Activated CD8-positive, alpha-beta memory T cell treated with anti-CD3 and anti-CD28 coated beads, Interleukin-2, amount 50 U/mL, for 48 hours (primary cell): ENCODE data around the gene NDUFA13.

Experiments
- DNase-seq: peaks from one replicate; pipeline ENCODE4 v3.0.0-alpha.2; 2020

The NDUFA13 gene

DNA sequence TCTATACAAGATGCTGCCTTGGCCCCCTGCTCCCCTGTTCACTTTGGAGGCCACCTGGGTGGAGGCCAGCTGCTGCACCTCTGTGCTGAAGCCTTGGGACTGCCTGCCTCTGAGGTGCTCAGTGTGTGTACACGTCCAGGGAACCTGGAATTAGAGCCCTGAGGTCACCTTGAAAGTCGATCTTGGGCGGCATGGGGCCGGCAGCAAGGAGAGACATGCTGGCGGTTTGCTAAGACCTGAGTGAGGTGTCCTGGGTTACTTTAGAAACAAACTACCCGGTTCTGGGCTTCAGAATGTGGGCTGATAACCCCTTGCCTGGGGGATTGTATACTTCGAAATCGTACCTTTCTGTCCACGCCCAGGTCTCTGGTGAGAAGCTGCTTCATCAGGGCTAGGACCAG, 26.2 kb upstream of the NDUFA13 start:
- DNase-seq = no peak

DNA sequence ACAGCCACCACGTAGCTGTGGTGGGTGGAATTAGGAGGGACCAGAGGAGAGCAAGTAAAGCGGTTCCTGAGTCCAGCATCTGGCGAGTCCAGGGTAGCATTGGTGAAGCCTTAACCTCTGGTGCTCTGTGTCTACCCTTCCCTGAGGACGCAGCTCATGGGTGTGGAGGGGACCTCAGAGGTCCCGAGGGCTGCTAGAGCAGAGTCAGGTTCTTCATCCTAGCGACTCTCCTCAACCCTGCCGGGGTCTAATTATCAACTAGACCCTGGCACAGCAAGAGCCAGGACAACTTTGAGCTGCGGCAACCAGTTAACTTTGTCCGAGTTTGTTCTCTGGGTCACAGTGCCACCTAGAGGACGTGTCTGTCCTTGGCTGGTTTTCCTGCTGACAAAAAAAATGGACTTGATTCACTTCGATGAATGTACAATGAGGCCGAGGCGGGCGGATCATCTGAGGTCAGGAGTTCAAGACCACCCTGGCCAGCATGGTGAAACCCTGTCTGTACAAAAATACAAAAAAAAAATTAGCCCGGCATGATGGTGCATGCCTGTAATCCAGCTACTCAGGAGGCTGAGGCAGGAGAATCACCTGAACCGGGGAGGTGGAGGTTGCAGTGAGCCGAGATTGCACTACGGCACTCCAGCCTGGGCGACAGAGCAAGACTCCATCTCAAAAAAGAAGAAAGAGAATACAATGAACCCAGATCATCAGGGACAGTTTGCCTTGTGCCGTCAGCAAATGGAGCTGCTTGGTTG, 25.6 kb upstream of the NDUFA13 start:
- peak; percentile 84 for DNase-seq

DNA sequence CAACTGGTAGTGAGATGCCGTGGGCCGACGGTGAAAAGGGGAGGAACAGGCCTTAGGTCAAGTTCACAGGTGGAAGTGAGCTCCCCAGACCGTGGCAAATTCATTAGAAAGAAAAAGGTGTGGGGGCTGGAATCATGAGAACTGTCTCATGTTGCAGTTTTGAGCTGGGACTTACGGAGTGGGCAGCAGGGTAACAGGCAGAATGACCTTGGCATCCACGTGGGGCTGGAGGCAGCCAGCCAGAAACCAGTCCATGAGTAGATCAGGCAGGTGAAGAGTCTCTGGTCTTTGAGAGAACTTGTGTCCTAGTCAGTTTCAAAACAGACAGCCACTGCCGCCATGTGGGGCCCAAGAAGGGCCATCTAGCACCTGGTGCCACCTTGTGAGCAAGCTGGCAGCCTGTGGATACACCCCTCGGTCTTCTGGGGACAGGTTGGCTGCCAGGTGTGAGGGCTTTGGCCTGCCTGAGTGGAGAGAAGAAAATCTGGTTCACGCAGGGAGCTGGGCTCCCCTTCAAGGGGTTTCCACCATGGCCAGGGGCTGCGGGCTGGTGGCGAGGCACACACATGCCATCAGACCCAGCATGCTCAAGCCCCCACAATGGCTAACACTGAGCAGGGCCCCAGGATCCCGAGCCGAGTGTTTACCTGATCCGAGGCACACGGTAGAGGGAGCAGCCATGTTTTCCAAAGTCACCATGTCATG, 24.6 kb upstream of the NDUFA13 start:
- no peak for DNase-seq

DNA sequence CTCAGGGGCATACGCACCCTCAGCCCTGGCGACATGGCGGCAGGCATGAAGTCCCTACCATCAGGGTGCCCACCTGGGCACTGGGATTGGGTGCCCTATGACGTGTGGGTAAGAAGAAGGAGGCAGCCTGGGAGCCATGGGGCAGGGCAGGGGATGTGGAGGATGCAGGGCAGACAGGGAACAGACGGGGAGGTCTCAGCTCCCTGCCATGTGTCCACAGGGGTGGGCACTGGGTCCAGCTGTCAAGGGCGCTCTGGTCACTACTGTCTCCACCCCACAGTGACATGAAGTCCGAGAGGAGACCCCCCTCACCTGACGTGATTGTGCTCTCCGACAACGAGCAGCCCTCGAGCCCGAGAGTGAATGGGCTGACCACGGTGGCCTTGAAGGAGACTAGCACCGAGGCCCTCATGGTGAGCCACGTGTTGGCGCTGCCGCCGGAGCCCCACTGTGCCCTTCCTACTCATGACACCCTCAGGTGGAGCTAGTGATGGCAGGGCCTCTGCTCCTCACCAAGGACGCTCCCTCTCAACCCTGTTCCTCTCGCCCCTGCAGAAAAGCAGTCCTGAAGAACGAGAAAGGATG, 23.9 kb upstream of the NDUFA13 start:
- no peak for DNase-seq

DNA sequence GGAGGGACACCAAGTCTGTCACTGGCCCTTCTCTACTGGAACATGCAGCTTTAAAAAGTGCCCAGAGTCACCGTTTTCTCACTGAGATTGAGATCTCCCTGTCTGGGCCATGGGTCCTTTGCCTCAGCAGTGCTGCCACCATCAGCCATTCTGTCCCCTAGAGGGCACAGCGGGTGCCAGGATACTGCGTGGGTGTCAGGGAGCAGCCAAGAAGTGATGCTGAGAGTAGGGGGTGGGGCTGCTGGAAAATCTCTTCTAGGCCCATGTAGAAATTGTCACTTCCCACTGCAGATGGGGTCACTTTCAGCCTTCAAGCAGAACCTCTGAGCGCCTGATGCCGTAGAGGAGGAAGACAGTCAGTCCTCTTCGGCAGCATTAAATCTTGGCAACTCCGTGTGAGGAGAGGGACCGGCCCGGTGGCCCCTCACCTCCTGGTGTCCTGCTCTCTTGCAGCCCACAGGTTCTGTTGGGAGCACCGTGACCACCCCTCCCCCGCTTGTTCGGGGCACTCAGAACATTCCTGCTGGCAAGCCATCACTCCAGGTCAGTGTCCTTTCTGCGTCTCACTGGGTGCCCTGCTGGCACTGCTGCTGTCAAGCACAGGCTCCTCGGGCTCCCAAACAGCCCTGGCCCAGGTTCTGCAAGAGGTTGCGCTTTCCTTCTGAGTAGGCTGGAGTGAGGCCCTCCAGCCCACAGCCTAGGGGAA, 22.0 kb upstream of the NDUFA13 start:
- no peak for DNase-seq

DNA sequence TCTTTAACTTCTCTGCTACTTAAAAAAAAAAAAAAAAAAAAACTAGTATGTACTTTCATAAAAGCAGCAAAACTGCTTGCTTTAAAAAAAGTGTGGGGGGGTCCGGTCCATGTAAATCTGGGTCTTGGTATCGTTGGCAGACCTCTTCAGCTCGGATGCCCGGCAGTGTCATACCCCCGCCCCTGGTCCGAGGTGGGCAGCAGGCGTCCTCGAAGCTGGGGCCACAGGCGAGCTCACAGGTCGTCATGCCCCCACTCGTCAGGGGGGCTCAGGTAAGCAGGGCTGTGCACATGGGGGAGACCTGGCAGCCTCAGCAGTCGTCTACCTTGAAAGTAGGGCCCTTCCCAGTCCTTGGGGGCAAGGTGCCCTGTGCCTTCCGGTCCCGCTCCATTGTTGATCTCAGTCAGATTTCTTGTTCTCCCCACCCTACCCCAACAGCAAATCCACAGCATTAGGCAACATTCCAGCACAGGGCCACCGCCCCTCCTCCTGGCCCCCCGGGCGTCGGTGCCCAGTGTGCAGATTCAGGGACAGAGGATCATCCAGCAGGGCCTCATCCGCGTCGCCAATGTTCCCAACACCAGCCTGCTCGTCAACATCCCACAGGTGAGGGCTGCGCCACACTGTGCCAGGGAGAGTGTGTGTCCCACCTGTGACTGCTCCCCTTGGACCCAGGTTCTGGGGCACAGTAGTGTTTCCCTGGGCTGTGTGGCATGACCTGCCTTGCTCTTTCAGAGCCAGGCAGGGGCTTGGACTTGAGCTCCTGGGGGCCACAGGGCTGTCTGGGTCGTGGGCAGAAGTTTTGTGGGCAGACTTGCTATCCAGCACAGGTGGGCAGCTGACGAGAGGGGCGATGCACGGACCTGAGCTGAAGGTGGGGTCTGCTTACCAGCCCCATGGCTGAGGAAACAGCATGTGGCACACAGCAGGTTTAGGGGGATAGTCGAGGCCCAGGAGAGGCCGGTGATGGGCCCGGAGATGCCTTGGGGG, 20.1 kb upstream of the NDUFA13 start:
- DNase-seq = no peak

DNA sequence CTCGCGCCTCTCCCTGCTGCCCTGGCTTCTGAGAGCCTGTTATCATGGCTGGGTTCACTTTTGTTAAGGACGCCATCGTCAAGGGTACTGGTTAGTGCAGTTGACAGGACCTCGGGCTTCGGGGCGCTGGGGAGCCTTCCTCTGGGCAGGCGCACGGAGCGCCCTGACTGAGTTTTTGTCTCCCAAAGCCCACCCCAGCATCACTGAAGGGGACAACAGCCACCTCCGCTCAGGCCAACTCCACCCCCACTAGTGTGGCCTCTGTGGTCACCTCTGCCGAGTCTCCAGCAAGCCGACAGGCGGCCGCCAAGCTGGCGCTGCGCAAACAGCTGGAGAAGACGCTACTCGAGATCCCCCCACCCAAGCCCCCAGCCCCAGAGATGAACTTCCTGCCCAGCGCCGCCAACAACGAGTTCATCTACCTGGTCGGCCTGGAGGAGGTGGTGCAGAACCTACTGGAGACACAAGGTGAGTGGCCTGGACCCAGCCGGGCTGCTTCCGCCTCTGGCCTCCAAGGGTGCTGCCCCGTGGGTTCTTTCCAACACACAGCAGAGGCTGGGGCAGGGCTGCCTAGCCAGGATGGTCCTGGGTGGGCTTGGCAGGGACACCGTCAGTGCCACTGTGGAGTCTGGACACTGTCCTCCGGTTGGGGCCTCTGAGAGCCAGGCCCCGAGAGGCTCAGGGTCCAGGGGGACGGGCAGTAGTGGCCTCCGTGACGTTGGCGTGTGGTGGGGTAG, 17.6 kb upstream of the NDUFA13 start:
- DNase-seq = no peak

DNA sequence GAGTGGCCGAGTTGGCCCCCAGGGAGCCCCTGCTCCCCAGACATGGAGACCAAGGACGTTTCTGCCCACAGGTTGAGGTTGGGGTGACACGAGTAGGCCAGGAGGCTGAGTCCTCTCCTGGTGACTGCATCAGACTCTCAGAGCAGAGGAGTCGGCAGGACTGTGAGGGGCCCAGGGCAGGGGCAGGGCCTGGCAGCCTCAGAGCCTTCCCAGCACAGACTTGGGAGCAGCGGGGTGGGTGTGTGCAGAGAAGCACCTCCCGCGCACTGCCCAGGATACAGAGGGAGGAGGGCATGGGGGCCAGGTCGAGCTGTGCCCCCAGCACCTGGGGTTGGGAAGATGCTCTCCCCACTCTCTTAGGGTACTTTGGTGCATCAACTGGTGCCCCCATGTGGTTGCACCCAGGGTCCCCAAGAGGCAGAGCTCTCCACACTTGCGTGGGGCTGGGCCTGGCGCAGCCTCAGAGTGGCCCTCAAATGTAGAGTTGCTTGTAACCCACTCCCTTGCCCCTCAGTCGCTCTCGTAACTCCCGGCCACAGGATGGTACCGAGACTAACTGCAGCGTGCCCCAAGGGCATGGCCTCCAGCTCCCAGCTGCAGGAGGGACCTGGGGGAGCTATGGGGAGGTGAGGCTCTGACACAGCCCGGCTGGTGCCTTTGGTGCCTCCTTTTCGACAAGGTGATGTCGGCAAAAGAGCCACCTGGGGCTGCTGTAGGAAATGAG, 16.6 kb upstream of the NDUFA13 start:
- no peak for DNase-seq

DNA sequence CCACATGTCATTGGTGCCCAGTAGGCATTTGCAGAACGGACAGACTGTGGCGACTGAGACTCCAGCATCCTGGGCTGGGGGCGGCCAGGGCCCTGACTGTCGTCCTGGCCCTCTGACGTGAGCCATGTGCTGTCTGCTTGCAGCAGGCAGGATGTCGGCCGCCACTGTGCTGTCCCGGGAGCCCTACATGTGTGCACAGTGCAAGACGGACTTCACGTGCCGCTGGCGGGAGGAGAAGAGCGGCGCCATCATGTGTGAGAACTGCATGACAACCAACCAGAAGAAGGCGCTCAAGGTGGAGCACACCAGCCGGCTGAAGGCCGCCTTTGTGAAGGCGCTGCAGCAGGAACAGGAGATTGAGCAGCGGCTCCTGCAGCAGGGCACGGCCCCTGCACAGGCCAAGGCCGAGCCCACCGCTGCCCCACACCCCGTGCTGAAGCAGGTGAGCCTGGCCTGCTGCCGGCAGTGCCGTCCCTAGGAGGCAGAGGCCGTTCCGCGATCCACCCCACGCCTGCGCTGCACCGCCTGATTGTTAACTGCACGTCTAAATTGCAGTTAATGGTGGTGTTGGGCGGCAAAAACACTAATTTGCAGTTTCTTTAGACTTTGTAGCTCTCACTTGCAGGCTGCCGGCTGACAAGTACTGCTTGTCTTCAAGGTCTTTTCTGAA, 14.9 kb upstream of the NDUFA13 start:
- no peak for DNase-seq

DNA sequence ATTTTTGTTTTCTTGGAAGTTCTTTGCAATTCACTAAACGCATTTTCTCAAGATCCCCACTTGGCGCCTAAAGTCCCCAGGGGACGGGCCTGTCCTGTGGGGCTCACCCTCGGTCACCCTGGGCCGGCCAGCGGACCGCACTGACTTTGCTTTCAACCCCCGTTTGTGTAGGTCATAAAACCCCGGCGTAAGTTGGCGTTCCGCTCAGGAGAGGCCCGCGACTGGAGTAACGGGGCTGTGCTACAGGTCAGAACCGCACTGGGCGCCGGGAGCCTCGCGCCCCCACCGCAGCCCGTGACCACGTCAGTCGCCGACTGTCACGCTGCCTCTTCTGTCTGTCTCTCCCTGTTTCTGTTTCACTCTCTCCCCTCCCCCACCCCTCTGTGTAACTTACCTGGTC, 14.2 kb upstream of the NDUFA13 start:
- no peak for DNase-seq

DNA sequence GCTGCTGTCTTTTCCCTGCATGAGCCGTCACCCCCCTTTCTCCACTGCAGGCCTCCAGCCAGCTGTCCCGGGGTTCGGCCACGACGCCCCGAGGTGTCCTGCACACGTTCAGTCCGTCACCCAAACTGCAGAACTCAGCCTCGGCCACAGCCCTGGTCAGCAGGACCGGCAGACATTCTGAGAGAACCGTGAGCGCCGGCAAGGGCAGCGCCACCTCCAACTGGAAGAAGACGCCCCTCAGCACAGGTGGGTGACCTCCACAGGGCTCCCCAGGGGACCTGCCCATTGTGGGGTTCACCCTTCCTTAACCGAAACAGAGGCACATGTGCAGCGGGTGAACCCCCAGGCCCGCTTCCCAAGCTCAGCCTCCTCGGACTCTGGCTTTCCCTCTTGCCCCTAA, 13.7 kb upstream of the NDUFA13 start:
- DNase-seq = no peak

DNA sequence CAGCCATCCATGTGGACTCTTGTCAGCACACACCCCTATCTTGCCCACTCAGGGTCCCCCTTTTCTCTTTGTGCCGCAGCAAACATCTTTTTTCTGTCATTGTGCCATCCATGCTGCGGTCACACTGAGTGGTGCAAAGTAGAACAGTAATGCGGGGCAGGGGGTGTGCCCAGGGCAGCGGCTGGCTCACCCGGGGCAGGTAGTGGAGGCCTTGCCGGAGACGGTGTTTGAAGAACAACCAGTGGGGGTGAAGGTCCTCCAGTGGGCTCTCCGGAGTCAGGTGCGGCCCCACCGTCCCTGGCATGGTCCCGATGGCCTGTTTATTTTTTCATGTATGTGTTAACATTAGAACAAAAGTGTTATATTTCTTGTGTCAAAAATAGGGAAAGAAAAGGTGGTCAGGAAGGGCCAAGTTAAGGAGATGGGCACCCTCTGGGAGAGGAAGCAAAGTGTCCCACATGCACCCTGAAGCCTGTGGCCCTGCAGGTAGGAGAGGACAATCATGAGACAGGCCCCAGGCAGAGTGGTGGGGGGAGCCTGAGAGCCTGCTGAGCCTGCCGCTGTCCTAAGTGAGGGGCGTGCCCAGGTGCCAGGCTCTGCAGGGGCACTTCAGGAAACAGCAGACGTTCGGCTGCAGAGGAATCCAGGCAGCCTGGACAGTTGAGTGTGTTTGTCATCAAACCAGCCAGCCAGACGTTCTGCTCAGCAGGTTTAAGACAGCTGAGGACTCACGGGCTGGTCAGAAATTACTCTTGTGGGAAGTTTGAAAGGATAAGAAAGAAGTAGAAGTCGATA, 13.0 kb upstream of the NDUFA13 start:
- no peak for DNase-seq

DNA sequence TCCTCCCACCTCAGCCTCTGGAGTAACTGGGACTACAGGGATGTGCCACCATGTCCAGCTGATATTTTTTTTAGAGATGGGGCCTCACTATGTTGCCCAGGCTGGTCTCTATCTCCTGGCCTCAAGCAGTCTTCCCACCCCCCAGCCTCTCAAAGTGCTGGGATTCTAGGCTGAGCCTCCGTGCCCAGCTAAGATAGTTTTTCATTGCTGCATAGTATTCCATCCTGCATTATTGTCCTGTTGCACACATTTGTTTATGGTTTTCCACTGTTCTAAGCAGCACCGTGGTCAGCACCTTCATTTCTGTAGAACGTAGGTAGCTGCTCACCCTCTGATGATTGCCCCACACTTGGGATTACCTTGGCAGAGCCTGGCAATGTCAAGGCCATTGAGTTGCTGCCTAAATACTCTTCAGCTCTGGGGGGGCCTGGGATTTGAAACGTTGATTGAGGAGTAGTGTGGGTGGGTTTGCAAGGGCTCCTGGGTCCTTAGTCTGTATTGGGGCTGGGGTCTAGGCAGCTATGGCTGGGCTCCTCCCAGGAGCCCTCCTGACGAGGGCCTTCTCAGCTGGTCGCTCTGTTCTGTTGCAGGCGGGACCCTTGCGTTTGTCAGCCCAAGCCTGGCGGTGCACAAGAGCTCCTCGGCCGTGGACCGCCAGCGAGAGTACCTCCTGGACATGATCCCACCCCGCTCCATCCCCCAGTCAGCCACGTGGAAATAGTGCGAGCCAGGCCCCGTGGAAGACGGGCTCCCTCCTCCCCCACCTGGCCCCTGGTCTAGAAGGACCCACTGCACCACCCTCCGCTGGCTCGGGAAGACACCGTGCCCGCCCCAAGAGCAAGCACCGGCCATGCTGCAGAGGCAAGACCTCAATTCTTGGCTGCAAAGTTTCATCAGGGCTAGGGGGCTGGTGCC, 11.0 kb upstream of the NDUFA13 start:
- DNase-seq = no peak

DNA sequence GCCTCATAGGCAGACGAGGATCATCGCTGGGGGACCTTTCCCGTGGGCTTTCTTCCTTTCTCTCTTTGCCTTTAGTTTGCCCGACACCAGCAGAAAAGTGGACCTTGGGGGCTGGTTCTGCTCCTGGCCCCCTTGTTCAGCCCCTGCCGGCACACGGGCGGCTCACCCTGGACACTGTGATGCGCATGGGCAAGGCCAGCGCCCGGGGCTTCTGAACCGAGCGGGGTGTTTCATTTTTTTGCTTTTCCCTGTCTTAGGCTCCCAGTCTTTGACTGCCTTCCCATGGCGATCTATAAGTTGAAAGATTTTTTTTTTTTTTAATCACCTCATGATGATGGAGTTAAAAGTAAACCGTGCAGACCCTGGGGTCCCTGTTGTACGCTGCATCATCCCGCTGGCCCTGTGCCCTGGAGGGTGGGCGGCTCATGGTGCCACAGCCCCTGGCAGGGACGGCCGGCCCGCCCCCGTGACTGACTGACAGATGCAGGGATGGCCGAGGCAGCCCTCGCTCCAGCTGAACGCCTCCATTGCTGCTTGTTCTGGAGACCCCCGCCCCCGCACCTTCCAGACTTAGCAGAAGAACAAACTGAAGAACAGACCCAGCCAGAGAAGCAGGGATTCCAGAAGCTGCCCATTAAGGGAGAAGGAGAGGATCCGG, 10.2 kb upstream of the NDUFA13 start:
- no peak for DNase-seq

DNA sequence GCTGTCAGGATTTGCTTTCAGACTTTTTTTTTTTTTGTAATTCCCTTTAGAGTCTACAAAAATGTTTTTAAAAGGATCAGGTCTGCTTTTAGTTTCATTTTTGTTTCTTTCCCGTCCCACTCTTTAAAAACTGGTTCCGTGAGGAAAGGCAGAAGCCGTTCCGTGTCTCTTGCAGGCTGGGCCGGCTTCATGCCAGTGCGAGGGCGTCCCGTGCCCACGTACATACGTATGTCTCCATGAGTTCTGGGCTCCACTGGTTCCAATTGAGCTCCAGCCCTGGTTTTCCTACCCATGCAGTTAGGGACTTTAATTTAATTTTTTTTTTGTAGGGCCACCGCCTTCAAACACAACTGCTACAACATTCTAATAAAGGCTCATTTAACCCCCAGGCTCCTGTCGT, 9.4 kb upstream of the NDUFA13 start:
- no peak for DNase-seq

DNA sequence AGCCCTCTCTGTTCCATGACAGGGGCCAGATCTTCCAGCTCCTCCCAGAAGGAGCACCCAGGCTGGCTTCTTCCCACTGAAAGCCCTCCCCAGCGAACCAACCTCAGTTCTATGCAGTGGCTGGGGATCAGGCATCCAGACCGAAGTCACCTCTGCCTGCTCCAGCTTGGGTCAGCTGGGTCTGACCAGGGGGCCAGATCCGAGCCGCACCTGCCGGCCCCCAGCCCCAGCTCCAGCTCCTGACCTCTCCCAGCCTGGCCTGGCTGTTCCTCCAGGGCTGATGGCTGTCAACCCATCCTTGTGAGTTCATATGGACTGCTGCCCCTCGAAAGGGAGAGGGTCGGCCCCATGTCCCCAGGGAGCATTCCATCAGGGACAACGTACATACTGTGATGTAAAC, 8.7 kb upstream of the NDUFA13 start:
- DNase-seq = no peak

DNA sequence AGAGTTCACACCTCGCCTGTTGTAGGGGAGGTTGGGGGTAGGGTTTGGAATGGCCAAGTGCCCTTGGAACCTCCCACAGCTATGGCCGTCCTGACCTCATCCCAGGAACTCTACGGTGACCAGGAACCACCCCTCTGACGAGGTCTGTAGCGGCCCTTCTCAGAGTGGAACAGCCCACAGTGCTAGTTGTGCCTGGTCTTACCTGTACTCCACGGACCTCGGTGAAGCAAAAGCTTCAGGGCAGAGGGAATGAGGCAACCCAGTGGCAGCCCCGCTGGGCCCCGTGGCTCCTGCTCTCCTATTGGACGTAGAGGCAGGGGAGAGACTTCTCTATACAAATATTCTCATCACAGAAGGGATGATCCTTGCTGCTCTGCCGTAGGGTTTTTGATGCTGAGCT, 7.8 kb upstream of the NDUFA13 start:
- DNase-seq = no peak

DNA sequence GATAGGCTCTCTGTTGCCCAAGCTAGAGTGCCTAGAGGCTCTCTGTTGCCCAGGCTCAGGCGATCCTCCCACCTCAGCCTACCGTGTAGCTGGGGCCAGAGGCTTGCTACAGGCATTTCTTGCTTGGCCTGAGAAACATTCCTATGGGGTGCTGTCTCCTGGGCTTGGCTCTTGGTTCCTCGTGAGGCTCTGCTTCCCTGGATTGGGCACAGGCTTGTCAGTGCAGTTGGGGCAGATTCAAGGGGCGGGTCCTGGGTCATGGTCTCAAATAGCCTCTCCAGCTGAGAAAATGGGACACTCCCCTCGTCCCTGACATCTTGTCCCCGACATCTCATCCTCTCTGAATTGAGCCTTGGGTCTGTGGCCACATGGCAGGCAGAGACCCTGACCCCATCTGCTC, 5.6 kb upstream of the NDUFA13 start:
- DNase-seq = no peak
